ENCODE data around the gene FNDC3B.

Gene FNDC3B

GRCh38 chr3:172159962-172160538, 120.7 kb downstream of the FNDC3B start:
- Histone ChIP-seq H3K4me3 (ENCODE audit: low read depth, low read length) (no peak overlapping the region), H3K36me3 (ENCODE audit: insufficient read depth, low read length) (peaks cover 13% of the 10 kb centered on the region; the same call in 1 of the 2 replicates), H3K27me3 (ENCODE audit: insufficient read depth, low read length) (no peaks in the 10 kb centered on the region), H3K79me2 (ENCODE audit: control insufficient read depth, insufficient read depth, low read length, unreplicated experiment) (peaks cover 98% of the 10 kb centered on the region), H2AFZ (ENCODE audit: low read length, unreplicated experiment) (no peak overlapping the region), H3K4me1 (ENCODE audit: control insufficient read depth, insufficient read depth, low read length, unreplicated experiment) (peaks cover 53% of the 10 kb centered on the region), H3K27ac (ENCODE audit: low read depth, low read length) (peak overlapping the region; percentile 94)

GRCh38 chr3:172161133-172161789, 121.9 kb downstream of the FNDC3B start:
- no peaks in the 10 kb centered on the region for H3K27me3 ChIP-seq (ENCODE audit: insufficient read depth, low read length)
- peaks cover 11% of the 10 kb centered on the region; the same call in 1 of the 2 replicates for H3K36me3 ChIP-seq (ENCODE audit: insufficient read depth, low read length)
- H3K27ac ChIP-seq (ENCODE audit: low read depth, low read length), result peak overlapping the region; percentile 23; the same call in 1 of the 2 replicates
- H2AFZ ChIP-seq (ENCODE audit: low read length, unreplicated experiment), result no peak overlapping the region
- peaks cover 41% of the 10 kb centered on the region for H3K4me1 ChIP-seq (ENCODE audit: control insufficient read depth, insufficient read depth, low read length, unreplicated experiment)
- H3K79me2 ChIP-seq (ENCODE audit: control insufficient read depth, insufficient read depth, low read length, unreplicated experiment), result peaks cover 97% of the 10 kb centered on the region
- H3K4me3 ChIP-seq (ENCODE audit: low read depth, low read length), result no peak overlapping the region

- H3K79me2 ChIP-seq (ENCODE audit: control insufficient read depth, insufficient read depth, low read length, unreplicated experiment), result peaks cover 97% of the 10 kb centered on the region
- H3K27ac ChIP-seq (ENCODE audit: low read depth, low read length), result no peak overlapping the region
Measured at GRCh38 chr3:172161959-172162358, 122.6 kb downstream of the FNDC3B start.

GRCh38 chr3:172163320-172163719, 123.9 kb downstream of the FNDC3B start:
- H3K4me1 ChIP-seq (ENCODE audit: control insufficient read depth, insufficient read depth, low read length, unreplicated experiment), result peaks cover 33% of the 10 kb centered on the region
- peaks cover 97% of the 10 kb centered on the region for H3K79me2 ChIP-seq (ENCODE audit: control insufficient read depth, insufficient read depth, low read length, unreplicated experiment)
- no peak overlapping the region for H3K27ac ChIP-seq (ENCODE audit: low read depth, low read length)

More at GRCh38 chr3:172161959-172162358, 122.6 kb downstream of the FNDC3B start:
- Histone ChIP-seq H3K4me1 (ENCODE audit: control insufficient read depth, insufficient read depth, low read length, unreplicated experiment) (peaks cover 34% of the 10 kb centered on the region), H3K36me3 (ENCODE audit: insufficient read depth, low read length) (peaks cover 11% of the 10 kb centered on the region; the same call in 1 of the 2 replicates), H2AFZ (ENCODE audit: low read length, unreplicated experiment) (no peak overlapping the region), H3K4me3 (ENCODE audit: low read depth, low read length) (no peak overlapping the region), H3K27me3 (ENCODE audit: insufficient read depth, low read length) (no peaks in the 10 kb centered on the region)

GRCh38 chr3:172164620-172165362, 125.4 kb downstream of the FNDC3B start:
- Histone ChIP-seq H3K36me3 (ENCODE audit: insufficient read depth, low read length) (peaks cover 2% of the 10 kb centered on the region; the same call in 1 of the 2 replicates), H3K79me2 (ENCODE audit: control insufficient read depth, insufficient read depth, low read length, unreplicated experiment) (peaks cover 96% of the 10 kb centered on the region), H3K4me3 (ENCODE audit: low read depth, low read length) (no peak overlapping the region), H3K27ac (ENCODE audit: low read depth, low read length) (no peak overlapping the region), H3K4me1 (ENCODE audit: control insufficient read depth, insufficient read depth, low read length, unreplicated experiment) (peaks cover 30% of the 10 kb centered on the region), H3K27me3 (ENCODE audit: insufficient read depth, low read length) (no peaks in the 10 kb centered on the region), H2AFZ (ENCODE audit: low read length, unreplicated experiment) (no peak overlapping the region)

More at GRCh38 chr3:172163320-172163719, 123.9 kb downstream of the FNDC3B start:
- no peak overlapping the region for H3K4me3 ChIP-seq (ENCODE audit: low read depth, low read length)
- no peaks in the 10 kb centered on the region for H3K27me3 ChIP-seq (ENCODE audit: insufficient read depth, low read length)
- peaks cover 4% of the 10 kb centered on the region; the same call in 1 of the 2 replicates for H3K36me3 ChIP-seq (ENCODE audit: insufficient read depth, low read length)
- H2AFZ ChIP-seq (ENCODE audit: low read length, unreplicated experiment), result no peak overlapping the region

GRCh38 chr3:172166261-172166660, 126.9 kb downstream of the FNDC3B start:
- no peak overlapping the region for H2AFZ ChIP-seq (ENCODE audit: low read length, unreplicated experiment)
- H3K27me3 ChIP-seq (ENCODE audit: insufficient read depth, low read length), result no peaks in the 10 kb centered on the region
- H3K4me3 ChIP-seq (ENCODE audit: low read depth, low read length), result no peak overlapping the region
- peaks cover 96% of the 10 kb centered on the region for H3K79me2 ChIP-seq (ENCODE audit: control insufficient read depth, insufficient read depth, low read length, unreplicated experiment)
- H3K36me3 ChIP-seq (ENCODE audit: insufficient read depth, low read length), result peaks cover 8% of the 10 kb centered on the region; the same call in 1 of the 2 replicates
- peaks cover 38% of the 10 kb centered on the region for H3K4me1 ChIP-seq (ENCODE audit: control insufficient read depth, insufficient read depth, low read length, unreplicated experiment)
- peak overlapping the region; percentile 20; the same call in 1 of the 2 replicates for H3K27ac ChIP-seq (ENCODE audit: low read depth, low read length)

- peaks cover 96% of the 10 kb centered on the region for H3K79me2 ChIP-seq (ENCODE audit: control insufficient read depth, insufficient read depth, low read length, unreplicated experiment)
- peaks cover 43% of the 10 kb centered on the region for H3K4me1 ChIP-seq (ENCODE audit: control insufficient read depth, insufficient read depth, low read length, unreplicated experiment)
- H2AFZ ChIP-seq (ENCODE audit: low read length, unreplicated experiment), result no peak overlapping the region
- H3K36me3 ChIP-seq (ENCODE audit: insufficient read depth, low read length), result peaks cover 8% of the 10 kb centered on the region; the same call in 1 of the 2 replicates
- H3K27me3 ChIP-seq (ENCODE audit: insufficient read depth, low read length), result no peaks in the 10 kb centered on the region
- no peak overlapping the region for H3K4me3 ChIP-seq (ENCODE audit: low read depth, low read length)
- H3K27ac ChIP-seq (ENCODE audit: low read depth, low read length), result no peak overlapping the region
Measured at GRCh38 chr3:172166890-172167289, 127.5 kb downstream of the FNDC3B start.

- Histone ChIP-seq H3K79me2 (ENCODE audit: control insufficient read depth, insufficient read depth, low read length, unreplicated experiment) (peaks cover 96% of the 10 kb centered on the region), H3K4me3 (ENCODE audit: low read depth, low read length) (no peak overlapping the region), H3K27me3 (ENCODE audit: insufficient read depth, low read length) (no peaks in the 10 kb centered on the region), H3K4me1 (ENCODE audit: control insufficient read depth, insufficient read depth, low read length, unreplicated experiment) (peaks cover 55% of the 10 kb centered on the region), H2AFZ (ENCODE audit: low read length, unreplicated experiment) (no peak overlapping the region), H3K36me3 (ENCODE audit: insufficient read depth, low read length) (peaks cover 5% of the 10 kb centered on the region; the same call in 1 of the 2 replicates), H3K27ac (ENCODE audit: low read depth, low read length) (peak overlapping the region; percentile 63)
Measured at GRCh38 chr3:172167892-172168648, 128.7 kb downstream of the FNDC3B start.

GRCh38 chr3:172170073-172170709, 130.8 kb downstream of the FNDC3B start:
- H3K4me1 ChIP-seq (ENCODE audit: control insufficient read depth, insufficient read depth, low read length, unreplicated experiment), result peaks cover 71% of the 10 kb centered on the region

More at GRCh38 chr3:172170073-172170709, 130.8 kb downstream of the FNDC3B start:
- Histone ChIP-seq H3K4me3 (ENCODE audit: low read depth, low read length) (no peak overlapping the region), H3K79me2 (ENCODE audit: control insufficient read depth, insufficient read depth, low read length, unreplicated experiment) (peaks cover 93% of the 10 kb centered on the region), H3K27me3 (ENCODE audit: insufficient read depth, low read length) (no peaks in the 10 kb centered on the region), H3K36me3 (ENCODE audit: insufficient read depth, low read length) (peaks cover 5% of the 10 kb centered on the region; the same call in 1 of the 2 replicates), H3K27ac (ENCODE audit: low read depth, low read length) (peak overlapping the region; percentile 63), H2AFZ (ENCODE audit: low read length, unreplicated experiment) (no peak overlapping the region)
